Thyroid gland (tissue), 4 donors: Measurements from ENCODE around the gene NAV2. TPM values are rescaled to one million over a fixed set of nuclear protein-coding genes. Genes with fewer than 3 reads are reported as not detected.
A peak's percentile ranks its signal among the peaks of the same experiment; 100 is the strongest.

Experiments
- DNase-seq, 2 donors: peaks; one replicate each; pipeline ENCODE4 v3.0.0-alpha.2; 2019
- H3K27ac ChIP-seq, 3 donors: fragments of 200-600 bp; sonication (generic); 1 replicate in 2 of 3; 2 replicates in 1 of 3; pipeline ENCODE4 v1.5.1; 2016 to 2019; ENCODE audit warnings: mild to moderate bottlenecking in 1 of 3, moderate library complexity in 1 of 3
- H3K27me3 ChIP-seq: fragments of 200-600 bp; sonication (generic); one replicate; pipeline ENCODE4 v1.5.1; 2019
- H3K36me3 ChIP-seq, 2 donors: fragments of 200-600 bp; sonication (generic); one replicate each; pipeline ENCODE4 v1.5.1; 2016 to 2019
- H3K4me1 ChIP-seq, 2 donors: fragments of 200-600 bp; sonication (generic); one replicate each; pipeline ENCODE4 v1.5.1; 2017 to 2019
- H3K4me3 ChIP-seq, 3 donors: fragments of 200-600 bp; sonication (generic); replicated peaks in 1 of 3; 1 replicate in 2 of 3; 2 replicates in 1 of 3; pipeline ENCODE4 v1.5.1; 2016; ENCODE audit warnings: mild to moderate bottlenecking in 1 of 3
- H3K9me3 ChIP-seq: fragments of 200-600 bp; sonication (generic); one replicate; pipeline ENCODE4 v1.5.1; 2017
- POLR2A ChIP-seq, 2 donors: fragments of 450-650 bp; IDR thresholded peaks; one replicate each; pipeline ENCODE4 v1.6.1; 2017; ENCODE audit warnings: antibody characterized with exemption in 2 of 2, mild to moderate bottlenecking in 2 of 2, moderate library complexity in 1 of 2
- WGBS, 2 donors: methylation state at CpG; one replicate each; pipeline ENCODE4 v1.1.5; 2017; 5-methylcytosine and 5-hydroxymethylcytosine counted together
- intact Hi-C: fragments of 100-400 bp; cut with DNase I; formaldehyde crosslinking; loops from one replicate; pipeline ENCODE4 v1.15.1; 2023
- total RNA-seq, 4 donors: library from RNA; depleted of rRNA; stranded (reverse); fragments of >200 nt; gene quantifications; one replicate each; pipeline ENCODE4 v1.2.3, GENCODE V29; 2016
- TF ChIP-seq, protein P1 (sequence below), 6 experiments: fragments of 200-600 bp in 3 of 6; fragments of 450-650 bp in 3 of 6; sonication (generic) in 3 of 6; IDR thresholded peaks; one replicate each; pipeline ENCODE4 v1.5.1; 2016 to 2019; ENCODE audit warnings: antibody characterized with exemption in 6 of 6, mild to moderate bottlenecking in 2 of 6, inconsistent platforms in 1 of 6, moderate library complexity in 1 of 6

Gene NAV2
- total RNA-seq, 4 donors from 2014 or later = 34.8 to 88.6 (median 54.5) TPM

DNA sequence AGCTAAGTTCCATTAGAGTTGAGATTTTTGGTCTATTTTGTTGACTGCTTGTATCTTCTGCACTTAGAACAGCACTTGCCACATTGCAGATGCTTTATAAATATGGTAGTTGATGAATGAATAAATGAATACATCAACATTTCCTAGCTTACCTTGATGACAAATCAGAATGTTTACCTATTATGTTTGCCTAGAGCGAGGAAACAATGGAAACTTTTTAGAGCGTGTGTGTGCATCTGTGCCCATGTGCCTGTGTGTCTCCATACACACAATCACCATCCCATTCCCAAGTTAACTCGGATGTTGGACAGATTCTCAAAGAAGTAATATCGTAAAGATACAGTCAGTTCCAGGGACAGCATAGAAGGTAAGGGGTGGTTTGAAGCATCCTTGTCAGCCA is 308.6 kb downstream of the NAV2 start:
- intact Hi-C loops = no loop called here
- Histone ChIP-seq H3K4me3 (no peak overlapping the region), H3K36me3 (no peaks in the 10 kb centered on the region), H3K27ac (no peak overlapping the region), H3K9me3 (no peaks in the 10 kb centered on the region), H3K4me1 (peaks cover 22 to 42% of the 10 kb centered on the region in 2 donors), H3K27me3 (no peaks in the 10 kb centered on the region)
- TF ChIP-seq, protein P1, sequence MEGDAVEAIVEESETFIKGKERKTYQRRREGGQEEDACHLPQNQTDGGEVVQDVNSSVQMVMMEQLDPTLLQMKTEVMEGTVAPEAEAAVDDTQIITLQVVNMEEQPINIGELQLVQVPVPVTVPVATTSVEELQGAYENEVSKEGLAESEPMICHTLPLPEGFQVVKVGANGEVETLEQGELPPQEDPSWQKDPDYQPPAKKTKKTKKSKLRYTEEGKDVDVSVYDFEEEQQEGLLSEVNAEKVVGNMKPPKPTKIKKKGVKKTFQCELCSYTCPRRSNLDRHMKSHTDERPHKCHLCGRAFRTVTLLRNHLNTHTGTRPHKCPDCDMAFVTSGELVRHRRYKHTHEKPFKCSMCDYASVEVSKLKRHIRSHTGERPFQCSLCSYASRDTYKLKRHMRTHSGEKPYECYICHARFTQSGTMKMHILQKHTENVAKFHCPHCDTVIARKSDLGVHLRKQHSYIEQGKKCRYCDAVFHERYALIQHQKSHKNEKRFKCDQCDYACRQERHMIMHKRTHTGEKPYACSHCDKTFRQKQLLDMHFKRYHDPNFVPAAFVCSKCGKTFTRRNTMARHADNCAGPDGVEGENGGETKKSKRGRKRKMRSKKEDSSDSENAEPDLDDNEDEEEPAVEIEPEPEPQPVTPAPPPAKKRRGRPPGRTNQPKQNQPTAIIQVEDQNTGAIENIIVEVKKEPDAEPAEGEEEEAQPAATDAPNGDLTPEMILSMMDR (IDR thresholded peaks at IDR 0.05) = no peak
- no peak for TF ChIP-seq POLR2A (IDR thresholded peaks at IDR 0.05)
- 93 to 97% methylated on average over 4 of the region's 4 CpGs for WGBS, 2 donors
- DNase-seq = no peak

DNA sequence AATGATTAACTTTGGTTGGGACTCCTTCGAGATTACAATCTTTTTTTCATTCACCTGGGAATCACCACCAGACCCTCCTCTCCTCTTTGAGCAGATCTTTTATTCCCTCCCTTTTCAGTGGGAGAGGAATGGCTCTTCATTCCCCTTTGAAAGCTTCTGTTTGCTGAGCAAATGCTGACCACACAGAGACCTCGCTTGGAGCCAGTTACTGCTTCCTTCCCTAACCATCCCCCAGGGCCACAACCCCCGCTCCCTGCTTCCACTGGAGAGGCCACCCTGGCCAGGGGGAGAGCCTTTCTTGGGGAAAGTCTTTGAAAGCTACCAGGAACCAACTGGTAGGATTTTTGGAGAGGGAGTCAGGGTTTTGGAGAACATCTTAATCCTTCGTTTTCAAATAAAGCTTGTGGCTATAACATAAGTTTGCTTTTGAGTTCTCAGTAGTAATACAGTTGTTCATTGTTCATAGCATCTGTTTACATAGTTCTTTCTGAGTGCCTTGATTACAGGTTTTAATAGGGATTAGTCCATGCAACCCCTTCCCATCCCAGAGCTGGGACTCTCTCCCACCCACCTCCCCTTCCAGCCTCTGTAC is 309.2 kb downstream of the NAV2 start:
- TF ChIP-seq, protein P1 (IDR thresholded peaks at IDR 0.05) = no peak
- no peak for TF ChIP-seq POLR2A (IDR thresholded peaks at IDR 0.05)
- DNase-seq = no peak
- no peaks in the 10 kb centered on the region for H3K9me3 ChIP-seq
- H3K27ac ChIP-seq = peak overlapping the region; percentile 28 to 86 (median 82)
- no peaks in the 10 kb centered on the region for H3K27me3 ChIP-seq
- intact Hi-C loops = no loop called here
- 72 to 80% methylated on average over 4 of the region's 4 CpGs for WGBS, 2 donors
- no peaks in the 10 kb centered on the region for H3K36me3 ChIP-seq
- no peak overlapping the region for H3K4me3 ChIP-seq
- H3K4me1 ChIP-seq = peaks cover 26 to 48% of the 10 kb centered on the region in 2 donors

DNA sequence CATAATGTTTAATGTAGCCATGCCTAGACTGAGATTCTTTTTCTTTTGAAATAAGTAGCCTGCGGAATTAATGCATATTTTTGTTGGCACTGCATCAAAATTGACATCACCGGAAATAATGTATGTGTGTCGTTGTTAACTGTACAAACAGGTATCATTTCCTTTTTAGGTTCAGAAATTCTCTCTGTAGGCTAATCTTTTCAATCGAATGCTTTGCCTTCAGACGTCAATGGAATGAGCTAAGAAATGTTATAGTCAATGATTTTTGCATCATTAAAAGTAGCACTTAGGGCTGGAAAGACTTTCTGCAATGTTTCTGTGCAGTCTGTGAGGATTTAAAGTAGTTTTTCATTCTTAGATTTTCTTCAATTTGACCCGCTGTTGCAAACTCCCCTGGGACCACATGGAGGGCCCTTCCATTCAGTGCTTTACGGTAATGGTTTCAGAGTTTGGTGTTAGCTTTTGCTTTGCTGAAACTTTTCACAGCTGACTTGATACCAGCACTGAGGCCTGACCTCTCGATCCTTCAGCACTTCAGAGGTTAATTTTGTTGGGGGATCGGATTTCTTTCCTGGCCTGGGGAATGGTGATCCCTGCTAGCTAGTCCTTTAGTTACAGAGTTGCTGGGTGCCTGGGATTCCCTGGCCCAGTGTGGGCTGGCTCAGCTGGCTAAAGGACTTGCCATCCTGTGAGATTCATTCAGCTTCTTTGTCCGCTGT is 309.9 kb downstream of the NAV2 start:
- 29 to 30% methylated on average over 10 of the region's 10 CpGs for WGBS, 2 donors
- peak overlapping the region; percentile 74 to 86 (median 82) for H3K27ac ChIP-seq
- TF ChIP-seq POLR2A (IDR thresholded peaks at IDR 0.05) = peak in 1 of 2 donors; percentile 40
- TF ChIP-seq, protein P1 (IDR thresholded peaks at IDR 0.05) = peak in 1 of 6 experiments; percentile 2
- no peaks in the 10 kb centered on the region for H3K36me3 ChIP-seq
- H3K4me3 ChIP-seq = peak overlapping the region in 1 of 3 donors; percentile 1
- intact Hi-C loops = no loop called here
- DNase-seq = peak; percentile 53 to 54
- no peaks in the 10 kb centered on the region for H3K27me3 ChIP-seq
- H3K9me3 ChIP-seq = no peaks in the 10 kb centered on the region
- peaks cover 31 to 55% of the 10 kb centered on the region in 2 donors for H3K4me1 ChIP-seq

DNA sequence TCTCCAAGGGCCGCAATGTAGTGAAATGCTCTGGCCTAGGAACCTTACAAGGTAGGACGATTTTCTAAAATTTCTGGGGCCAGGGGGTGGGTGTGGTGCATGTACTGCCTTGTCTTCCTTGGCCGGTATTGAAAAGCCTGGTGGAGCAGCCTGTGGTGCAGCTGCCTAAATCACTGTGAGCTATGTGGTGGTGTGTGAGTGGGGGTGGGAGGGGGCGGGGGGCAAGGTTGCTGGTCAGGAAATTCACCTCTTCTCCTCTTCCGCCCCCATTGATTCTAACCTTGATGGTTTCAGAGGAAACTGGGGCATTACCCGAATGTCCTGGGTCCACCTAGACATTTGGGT is 310.4 kb downstream of the NAV2 start:
- Histone ChIP-seq H3K9me3 (no peaks in the 10 kb centered on the region), H3K27me3 (no peaks in the 10 kb centered on the region), H3K27ac (peak overlapping the region; percentile 74 to 86 (median 82)), H3K4me3 (peak overlapping the region in 1 of 3 donors; percentile 1), H3K4me1 (peaks cover 36 to 60% of the 10 kb centered on the region in 2 donors), H3K36me3 (no peaks in the 10 kb centered on the region)
- peak in 1 of 2 donors; percentile 46 for DNase-seq
- intact Hi-C loops = no loop called here
- TF ChIP-seq, protein P1 (IDR thresholded peaks at IDR 0.05) = no peak
- no peak for TF ChIP-seq POLR2A (IDR thresholded peaks at IDR 0.05)
- 25 to 44% methylated on average over 6 of the region's 6 CpGs for WGBS, 2 donors
